ENCODE results near the gene CYP2U1. TPM values are rescaled to one million over a fixed set of nuclear protein-coding genes. Genes with fewer than 3 reads are reported as not detected.

Gene CYP2U1
- total RNA-seq, 2 donors from 2014 or later = 8.0 to 13.5 TPM

- H3K9me3 ChIP-seq = no peaks in the 10 kb centered on the region
- intact Hi-C loops (cut with DNase I) = no loop called here
- TF ChIP-seq POLR2AphosphoS5 (IDR thresholded peaks at IDR 0.05) (no peak), POLR2A (IDR thresholded peaks at IDR 0.05) (no peak)
- TF ChIP-seq, protein P1, sequence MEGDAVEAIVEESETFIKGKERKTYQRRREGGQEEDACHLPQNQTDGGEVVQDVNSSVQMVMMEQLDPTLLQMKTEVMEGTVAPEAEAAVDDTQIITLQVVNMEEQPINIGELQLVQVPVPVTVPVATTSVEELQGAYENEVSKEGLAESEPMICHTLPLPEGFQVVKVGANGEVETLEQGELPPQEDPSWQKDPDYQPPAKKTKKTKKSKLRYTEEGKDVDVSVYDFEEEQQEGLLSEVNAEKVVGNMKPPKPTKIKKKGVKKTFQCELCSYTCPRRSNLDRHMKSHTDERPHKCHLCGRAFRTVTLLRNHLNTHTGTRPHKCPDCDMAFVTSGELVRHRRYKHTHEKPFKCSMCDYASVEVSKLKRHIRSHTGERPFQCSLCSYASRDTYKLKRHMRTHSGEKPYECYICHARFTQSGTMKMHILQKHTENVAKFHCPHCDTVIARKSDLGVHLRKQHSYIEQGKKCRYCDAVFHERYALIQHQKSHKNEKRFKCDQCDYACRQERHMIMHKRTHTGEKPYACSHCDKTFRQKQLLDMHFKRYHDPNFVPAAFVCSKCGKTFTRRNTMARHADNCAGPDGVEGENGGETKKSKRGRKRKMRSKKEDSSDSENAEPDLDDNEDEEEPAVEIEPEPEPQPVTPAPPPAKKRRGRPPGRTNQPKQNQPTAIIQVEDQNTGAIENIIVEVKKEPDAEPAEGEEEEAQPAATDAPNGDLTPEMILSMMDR (IDR thresholded peaks at IDR 0.05) = no peak
Measured at GRCh38 chr4:107935246-107935645, 3.9 kb downstream of the CYP2U1 start.

DNA sequence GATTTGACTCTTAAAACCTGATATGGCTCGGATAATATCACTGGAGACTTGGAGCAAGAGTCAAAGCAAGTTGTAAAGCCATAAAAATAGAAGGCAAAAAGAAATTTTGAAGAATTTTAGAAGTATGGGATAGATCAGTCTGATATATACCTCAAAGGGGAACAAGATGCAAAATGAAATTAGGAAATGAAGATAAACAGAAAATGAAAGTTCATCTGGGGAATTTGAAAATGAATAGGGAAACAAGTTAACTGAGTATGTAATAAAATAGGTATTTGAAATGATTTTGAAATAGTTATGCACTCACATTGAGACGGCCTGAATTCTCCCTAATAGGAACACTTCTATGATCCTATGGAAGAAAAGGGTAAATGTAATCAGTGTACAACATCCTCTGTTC lies 5.7 kb downstream of the CYP2U1 start:
- intact Hi-C loops (cut with DNase I) = no loop called here
- WGBS = 90% methylated on average over 2 of the region's 2 CpGs
- Histone ChIP-seq H3K36me3 (no peaks in the 10 kb centered on the region), H3K27me3 (replicated peaks; ENCODE audit: insufficient read depth) (no peaks in the 10 kb centered on the region), H3K9me3 (no peaks in the 10 kb centered on the region), H3K4me3 (no peak overlapping the region), H3K4me1 (replicated peaks) (no peaks in the 10 kb centered on the region), H3K27ac (no peak overlapping the region)
- DNase-seq (ENCODE audit: low spot score) = no peak
- TF ChIP-seq POLR2A (IDR thresholded peaks at IDR 0.05) (no peak), POLR2AphosphoS5 (IDR thresholded peaks at IDR 0.05) (no peak)
- TF ChIP-seq, protein P1 (IDR thresholded peaks at IDR 0.05) = no peak

More at GRCh38 chr4:107935246-107935645, 3.9 kb downstream of the CYP2U1 start:
- H3K27ac ChIP-seq = no peak overlapping the region
- no peaks in the 10 kb centered on the region for H3K36me3 ChIP-seq
- H3K27me3 ChIP-seq (replicated peaks; ENCODE audit: insufficient read depth) = no peaks in the 10 kb centered on the region
- DNase-seq (ENCODE audit: low spot score) = no peak
- H3K4me3 ChIP-seq = no peak overlapping the region
- no peaks in the 10 kb centered on the region for H3K4me1 ChIP-seq (replicated peaks)

- no peak for TF ChIP-seq POLR2AphosphoS5 (IDR thresholded peaks at IDR 0.05)
- TF ChIP-seq, protein P1 (IDR thresholded peaks at IDR 0.05) = no peak
- TF ChIP-seq POLR2A (IDR thresholded peaks at IDR 0.05) = no peak
- WGBS = 96% methylated on average over 1 of the region's 1 CpG
- Histone ChIP-seq H3K4me1 (replicated peaks) (no peaks in the 10 kb centered on the region), H3K27me3 (replicated peaks; ENCODE audit: insufficient read depth) (no peaks in the 10 kb centered on the region), H3K4me3 (no peak overlapping the region), H3K36me3 (no peaks in the 10 kb centered on the region), H3K27ac (no peak overlapping the region), H3K9me3 (no peaks in the 10 kb centered on the region)
- no peak for DNase-seq (ENCODE audit: low spot score)
- intact Hi-C loops (cut with DNase I) = no loop called here
Measured at GRCh38 chr4:107939307-107939706, 8.0 kb downstream of the CYP2U1 start.

DNA sequence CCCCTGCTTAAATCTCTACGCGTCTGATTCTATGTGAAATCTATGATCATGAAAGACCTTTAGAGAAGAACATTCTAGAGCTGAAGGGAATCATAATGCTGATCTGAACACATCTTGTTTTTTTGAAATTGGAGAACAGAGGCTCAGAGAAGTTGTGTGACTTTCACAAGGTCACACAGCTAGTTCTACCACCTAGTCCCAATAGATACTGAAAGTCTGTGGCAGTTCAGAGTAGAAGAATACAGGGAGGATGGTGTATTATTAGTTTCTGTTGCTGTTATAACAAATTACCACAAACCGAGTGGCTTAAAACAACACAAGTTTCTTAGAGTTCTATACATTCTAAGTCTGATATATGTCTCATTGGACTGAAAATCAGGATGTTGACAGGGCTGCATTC lies 14.5 kb downstream of the CYP2U1 start:
- Histone ChIP-seq H3K9me3 (no peaks in the 10 kb centered on the region), H3K27me3 (replicated peaks; ENCODE audit: insufficient read depth) (no peaks in the 10 kb centered on the region), H3K4me3 (no peak overlapping the region), H3K27ac (no peak overlapping the region), H3K4me1 (replicated peaks) (no peaks in the 10 kb centered on the region), H3K36me3 (no peaks in the 10 kb centered on the region)
- no peak for TF ChIP-seq POLR2A (IDR thresholded peaks at IDR 0.05)
- TF ChIP-seq, protein P1 (IDR thresholded peaks at IDR 0.05) = no peak
- no peak for TF ChIP-seq POLR2AphosphoS5 (IDR thresholded peaks at IDR 0.05)
- intact Hi-C loops (cut with DNase I) = no loop called here
- DNase-seq (ENCODE audit: low spot score) = no peak
- WGBS = 98% methylated on average over 3 of the region's 3 CpGs

- WGBS = 92% methylated on average over 2 of the region's 2 CpGs
- no peak for DNase-seq (ENCODE audit: low spot score)
- H3K4me3 ChIP-seq = no peak overlapping the region
- H3K9me3 ChIP-seq = no peaks in the 10 kb centered on the region
- no peaks in the 10 kb centered on the region for H3K4me1 ChIP-seq (replicated peaks)
- intact Hi-C loops (cut with DNase I) = no loop called here
- H3K27ac ChIP-seq = no peak overlapping the region
- TF ChIP-seq, protein P1 (IDR thresholded peaks at IDR 0.05) = no peak
- TF ChIP-seq POLR2AphosphoS5 (IDR thresholded peaks at IDR 0.05) (no peak), POLR2A (IDR thresholded peaks at IDR 0.05) (no peak)
- H3K36me3 ChIP-seq = no peaks in the 10 kb centered on the region
- H3K27me3 ChIP-seq (replicated peaks; ENCODE audit: insufficient read depth) = no peaks in the 10 kb centered on the region
Measured at GRCh38 chr4:107950746-107951540, 19.6 kb downstream of the CYP2U1 start.
